Subcutaneous abdominal adipose tissue (tissue), 5 donors: Measurements from ENCODE around the gene VPS26B.

Source experiments
- H3K27ac ChIP-seq: one replicate; pipeline ENCODE4 v1.7.0; 2013; ENCODE audit warnings: low read depth, mild to moderate bottlenecking, inconsistent platforms, low read length, moderate library complexity
- H3K27me3 ChIP-seq, 5 donors: one replicate each; pipeline ENCODE4 v1.7.0; 2013; ENCODE audit warnings: low read length in 5 of 5, inconsistent platforms in 1 of 5; ENCODE audit not compliant: control insufficient read depth in 5 of 5, insufficient read depth in 4 of 5
- H3K36me3 ChIP-seq, 5 donors: one replicate each; pipeline ENCODE4 v1.7.0; 2013; ENCODE audit warnings: low read length in 5 of 5; ENCODE audit not compliant: control insufficient read depth in 5 of 5, insufficient read depth in 5 of 5
- H3K4me1 ChIP-seq, 5 donors: one replicate each; pipeline ENCODE4 v1.7.0; 2013; ENCODE audit warnings: low read length in 5 of 5, mild to moderate bottlenecking in 3 of 5, moderate library complexity in 1 of 5; ENCODE audit not compliant: control insufficient read depth in 5 of 5, insufficient read depth in 5 of 5
- H3K4me3 ChIP-seq, 5 donors: one replicate each; pipeline ENCODE4 v1.7.0; 2013; ENCODE audit warnings: low read length in 5 of 5, low read depth in 1 of 5
- H3K9ac ChIP-seq, 5 donors: one replicate each; pipeline ENCODE4 v1.7.0; 2013; ENCODE audit warnings: low read length in 5 of 5, mild to moderate bottlenecking in 4 of 5, moderate library complexity in 3 of 5
- H3K9me3 ChIP-seq, 5 donors: one replicate each; pipeline ENCODE4 v1.7.0; 2013; ENCODE audit warnings: low read length in 5 of 5; ENCODE audit not compliant: control insufficient read depth in 5 of 5
- donor health status: healthy.
- donor health status: healthy.
- donor health status: healthy.
- donor health status: healthy.
- donor health status: healthy.

Gene VPS26B

GRCh38 chr11:134230339-134230738 is 5.9 kb downstream of the VPS26B start:
- Histone ChIP-seq H3K36me3 (peaks cover 0 to 13% (median 10%) of the 10 kb centered on the region in 5 donors), H3K4me1 (peaks cover 6 to 50% (median 29%) of the 10 kb centered on the region in 5 donors), H3K27ac (no peak overlapping the region)

GRCh38 chr11:134231958-134232659 is 7.6 kb downstream of the VPS26B start:
- Histone ChIP-seq H3K4me1 (peaks cover 0 to 33% (median 12%) of the 10 kb centered on the region in 5 donors), H3K4me3 (no peak overlapping the region), H3K9me3 (no peaks in the 10 kb centered on the region), H3K27me3 (no peaks in the 10 kb centered on the region), H3K36me3 (peaks cover 4 to 25% (median 21%) of the 10 kb centered on the region in 5 donors), H3K9ac (peak overlapping the region in 1 of 5 donors; percentile 1), H3K27ac (no peak overlapping the region)

More at GRCh38 chr11:134230339-134230738, 5.9 kb downstream of the VPS26B start:
- no peak overlapping the region for H3K9ac ChIP-seq
- H3K9me3 ChIP-seq: no peaks in the 10 kb centered on the region
- H3K27me3 ChIP-seq: no peaks in the 10 kb centered on the region
- no peak overlapping the region for H3K4me3 ChIP-seq

GRCh38 chr11:134233729-134234179 is 9.3 kb downstream of the VPS26B start:
- Histone ChIP-seq H3K9ac (no peak overlapping the region), H3K9me3 (no peaks in the 10 kb centered on the region), H3K36me3 (peaks cover 4 to 32% (median 26%) of the 10 kb centered on the region in 5 donors), H3K27me3 (no peaks in the 10 kb centered on the region), H3K4me3 (no peak overlapping the region), H3K4me1 (peaks cover 0 to 31% (median 12%) of the 10 kb centered on the region in 5 donors), H3K27ac (no peak overlapping the region)

- Histone ChIP-seq H3K9ac (no peak overlapping the region), H3K4me3 (no peak overlapping the region), H3K9me3 (no peaks in the 10 kb centered on the region), H3K36me3 (peaks cover 15 to 46% (median 40%) of the 10 kb centered on the region in 5 donors), H3K27ac (no peak overlapping the region), H3K4me1 (peaks cover 0 to 20% (median 6%) of the 10 kb centered on the region in 5 donors), H3K27me3 (no peaks in the 10 kb centered on the region)
Measured at GRCh38 chr11:134235399-134235798, 10.9 kb downstream of the VPS26B start.

GRCh38 chr11:134236834-134237556 is 12.5 kb downstream of the VPS26B start:
- Histone ChIP-seq H3K9me3 (no peaks in the 10 kb centered on the region), H3K4me1 (peaks cover 0 to 6% (median 3%) of the 10 kb centered on the region in 5 donors), H3K27ac (no peak overlapping the region), H3K9ac (no peak overlapping the region), H3K27me3 (no peaks in the 10 kb centered on the region), H3K36me3 (peaks cover 15 to 58% (median 55%) of the 10 kb centered on the region in 5 donors), H3K4me3 (no peak overlapping the region)

- Histone ChIP-seq H3K27me3 (no peaks in the 10 kb centered on the region), H3K4me3 (no peak overlapping the region), H3K9ac (no peak overlapping the region), H3K27ac (no peak overlapping the region), H3K36me3 (peaks cover 15 to 64% (median 60%) of the 10 kb centered on the region in 5 donors), H3K9me3 (no peaks in the 10 kb centered on the region), H3K4me1 (peaks cover 0 to under 1% (median 0%) of the 10 kb centered on the region in 5 donors)
Measured at GRCh38 chr11:134237557-134237922, 13.1 kb downstream of the VPS26B start.

GRCh38 chr11:134238956-134239355 is 14.5 kb downstream of the VPS26B start:
- peaks cover 20 to 78% (median 71%) of the 10 kb centered on the region in 5 donors for H3K36me3 ChIP-seq
- H3K9me3 ChIP-seq: no peaks in the 10 kb centered on the region
- H3K27ac ChIP-seq: no peak overlapping the region
- H3K4me3 ChIP-seq: no peak overlapping the region
- no peaks in the 10 kb centered on the region for H3K27me3 ChIP-seq
- H3K9ac ChIP-seq: no peak overlapping the region
- no peaks in the 10 kb centered on the region for H3K4me1 ChIP-seq

- Histone ChIP-seq H3K27ac (no peak overlapping the region), H3K36me3 (peaks cover 25 to 83% (median 79%) of the 10 kb centered on the region in 5 donors), H3K4me1 (no peaks in the 10 kb centered on the region), H3K9ac (no peak overlapping the region), H3K4me3 (no peak overlapping the region), H3K27me3 (no peaks in the 10 kb centered on the region), H3K9me3 (no peaks in the 10 kb centered on the region)
Measured at GRCh38 chr11:134240592-134240991, 16.1 kb downstream of the VPS26B start.

GRCh38 chr11:134242376-134242775 is 17.9 kb downstream of the VPS26B start:
- no peak overlapping the region for H3K27ac ChIP-seq
- no peaks in the 10 kb centered on the region for H3K27me3 ChIP-seq
- no peak overlapping the region for H3K9ac ChIP-seq
- peaks cover 0 to 4% (median 0%) of the 10 kb centered on the region in 5 donors for H3K4me1 ChIP-seq
- H3K4me3 ChIP-seq: no peak overlapping the region
- peaks cover 21 to 88% (median 85%) of the 10 kb centered on the region in 5 donors for H3K36me3 ChIP-seq
- no peaks in the 10 kb centered on the region for H3K9me3 ChIP-seq

- H3K9me3 ChIP-seq: no peaks in the 10 kb centered on the region
- H3K36me3 ChIP-seq: peaks cover 29 to 98% (median 97%) of the 10 kb centered on the region in 5 donors
- peaks cover 0 to 4% (median 0%) of the 10 kb centered on the region in 5 donors for H3K4me1 ChIP-seq
- H3K27me3 ChIP-seq: no peaks in the 10 kb centered on the region
- no peak overlapping the region for H3K9ac ChIP-seq
- no peak overlapping the region for H3K27ac ChIP-seq
- no peak overlapping the region for H3K4me3 ChIP-seq
Measured at GRCh38 chr11:134243913-134244312, 19.4 kb downstream of the VPS26B start.
